T-helper 1 cell treated with Interleukin-12 subunit alpha and Interleukin-12 subunit beta and Interleukin-4 antibody, amounts not matched to agents 30 μg/mL and 1 μg/mL, for 36 hours (primary cell): Measurements from ENCODE around the gene DCAF6.

Source experiments
- H3K27ac Mint-ChIP-seq: one replicate; pipeline ENCODE4 v1.8.0; 2021; ENCODE audit warnings: mild to moderate bottlenecking, mixed read lengths
- H3K27me3 Mint-ChIP-seq: one replicate; pipeline ENCODE4 v1.8.0; 2021; ENCODE audit warnings: low read depth, mixed read lengths
- H3K36me3 Mint-ChIP-seq: one replicate; pipeline ENCODE4 v1.8.0; 2021; ENCODE audit warnings: low read depth, mixed read lengths
- H3K4me1 Mint-ChIP-seq: one replicate; pipeline ENCODE4 v1.8.0; 2021; ENCODE audit warnings: low read depth, mixed read lengths
- H3K4me3 Mint-ChIP-seq: one replicate; pipeline ENCODE4 v1.8.0; 2021; ENCODE audit warnings: mild to moderate bottlenecking, moderate library complexity, mixed read lengths
- H3K9me3 Mint-ChIP-seq: one replicate; pipeline ENCODE4 v1.8.0; 2021; ENCODE audit warnings: mixed read lengths

Gene DCAF6

GRCh38 chr1:167933788-167934187, 2.7 kb upstream of the DCAF6 start:
- Mint-ChIP-seq H3K27ac (no peak overlapping the region), H3K27me3 (no peaks in the 10 kb centered on the region), H3K4me3 (no peak overlapping the region), H3K9me3 (no peaks in the 10 kb centered on the region), H3K36me3 (peaks cover 4% of the 10 kb centered on the region), H3K4me1 (peaks cover 27% of the 10 kb centered on the region)

GRCh38 chr1:167934426-167935215, 1.9 kb upstream of the DCAF6 start:
- peaks cover 4% of the 10 kb centered on the region for H3K36me3 Mint-ChIP-seq

GRCh38 chr1:167935216-167936067, 1.0 kb upstream of the DCAF6 start:
- Mint-ChIP-seq H3K36me3 (peaks cover 4% of the 10 kb centered on the region), H3K4me1 (peaks cover 27% of the 10 kb centered on the region)

More at GRCh38 chr1:167934426-167935215, 1.9 kb upstream of the DCAF6 start:
- peak overlapping the region; percentile 98 for H3K27ac Mint-ChIP-seq
- H3K27me3 Mint-ChIP-seq: no peaks in the 10 kb centered on the region
- H3K9me3 Mint-ChIP-seq: no peaks in the 10 kb centered on the region
- peaks cover 27% of the 10 kb centered on the region for H3K4me1 Mint-ChIP-seq
- H3K4me3 Mint-ChIP-seq: peak overlapping the region; percentile 96

GRCh38 chr1:167936930-167937708, 636 bp downstream of the DCAF6 start, which contains the start of gene MPC2:
TSS of gene MPC2 (minus strand) at chr1:167937072. CDS start at chr1:167935841, 1,231 bp downstream.
- Mint-ChIP-seq H3K9me3 (no peaks in the 10 kb centered on the region), H3K4me1 (peaks cover 26% of the 10 kb centered on the region), H3K36me3 (peaks cover 7% of the 10 kb centered on the region), H3K27me3 (no peaks in the 10 kb centered on the region), H3K4me3 (peak within 1 kb of the TSS; percentile 96), H3K27ac (peak within 1 kb of the TSS; percentile 98)

More at GRCh38 chr1:167935216-167936067, 1.0 kb upstream of the DCAF6 start:
- H3K27me3 Mint-ChIP-seq: no peaks in the 10 kb centered on the region
- peak overlapping the region; percentile 98 for H3K27ac Mint-ChIP-seq
- peak overlapping the region; percentile 96 for H3K4me3 Mint-ChIP-seq
- H3K9me3 Mint-ChIP-seq: no peaks in the 10 kb centered on the region

- Mint-ChIP-seq H3K36me3 (peaks cover 7% of the 10 kb centered on the region), H3K27me3 (no peaks in the 10 kb centered on the region), H3K4me1 (peaks cover 24% of the 10 kb centered on the region), H3K27ac (peak overlapping the region; percentile 94), H3K9me3 (no peaks in the 10 kb centered on the region), H3K4me3 (peak overlapping the region; percentile 96)
These were observed 1.2 kb downstream of the DCAF6 start for GRCh38 chr1:167937709-167938010.

GRCh38 chr1:167938080-167938636, 1.7 kb downstream of the DCAF6 start:
- H3K4me1 Mint-ChIP-seq: peaks cover 22% of the 10 kb centered on the region
- H3K9me3 Mint-ChIP-seq: no peaks in the 10 kb centered on the region

GRCh38 chr1:167940264-167940663, 3.8 kb downstream of the DCAF6 start:
- no peak overlapping the region for H3K27ac Mint-ChIP-seq
- H3K36me3 Mint-ChIP-seq: peaks cover 10% of the 10 kb centered on the region
- peaks cover 4% of the 10 kb centered on the region for H3K9me3 Mint-ChIP-seq
- H3K4me1 Mint-ChIP-seq: peaks cover 6% of the 10 kb centered on the region
- no peak overlapping the region for H3K4me3 Mint-ChIP-seq
- H3K27me3 Mint-ChIP-seq: no peaks in the 10 kb centered on the region

More at GRCh38 chr1:167938080-167938636, 1.7 kb downstream of the DCAF6 start:
- Mint-ChIP-seq H3K27me3 (no peaks in the 10 kb centered on the region), H3K4me3 (peak overlapping the region; percentile 96), H3K27ac (peak overlapping the region; percentile 55), H3K36me3 (peaks cover 7% of the 10 kb centered on the region)

GRCh38 chr1:167943541-167943940, 7.1 kb downstream of the DCAF6 start:
- Mint-ChIP-seq H3K9me3 (peaks cover 4% of the 10 kb centered on the region), H3K27ac (no peak overlapping the region), H3K4me3 (no peak overlapping the region), H3K36me3 (peaks cover 15% of the 10 kb centered on the region), H3K27me3 (no peaks in the 10 kb centered on the region), H3K4me1 (peaks cover 13% of the 10 kb centered on the region)

- Mint-ChIP-seq H3K27ac (no peak overlapping the region), H3K4me3 (no peak overlapping the region), H3K9me3 (peaks cover 4% of the 10 kb centered on the region), H3K4me1 (peaks cover 16% of the 10 kb centered on the region), H3K27me3 (no peaks in the 10 kb centered on the region), H3K36me3 (peaks cover 24% of the 10 kb centered on the region)
These were observed 11.2 kb downstream of the DCAF6 start for GRCh38 chr1:167947733-167948132.

- H3K27ac Mint-ChIP-seq: no peak overlapping the region
- H3K27me3 Mint-ChIP-seq: no peaks in the 10 kb centered on the region
- no peak overlapping the region for H3K4me3 Mint-ChIP-seq
- peaks cover 24% of the 10 kb centered on the region for H3K36me3 Mint-ChIP-seq
- H3K9me3 Mint-ChIP-seq: no peaks in the 10 kb centered on the region
- H3K4me1 Mint-ChIP-seq: peaks cover 16% of the 10 kb centered on the region
These were observed 13.3 kb downstream of the DCAF6 start for GRCh38 chr1:167949785-167950184.

GRCh38 chr1:167950569-167950968, 14.1 kb downstream of the DCAF6 start:
- Mint-ChIP-seq H3K4me3 (no peak overlapping the region), H3K27ac (no peak overlapping the region), H3K4me1 (peaks cover 18% of the 10 kb centered on the region), H3K27me3 (no peaks in the 10 kb centered on the region), H3K36me3 (peaks cover 27% of the 10 kb centered on the region), H3K9me3 (no peaks in the 10 kb centered on the region)

- Mint-ChIP-seq H3K4me3 (no peak overlapping the region), H3K27me3 (no peaks in the 10 kb centered on the region), H3K27ac (no peak overlapping the region), H3K36me3 (peaks cover 22% of the 10 kb centered on the region), H3K4me1 (peaks cover 5% of the 10 kb centered on the region), H3K9me3 (no peaks in the 10 kb centered on the region)
These were observed 19.4 kb downstream of the DCAF6 start for GRCh38 chr1:167955915-167956314.

GRCh38 chr1:167957710-167958109, 21.2 kb downstream of the DCAF6 start:
- Mint-ChIP-seq H3K27ac (no peak overlapping the region), H3K9me3 (no peaks in the 10 kb centered on the region), H3K4me1 (peaks cover 2% of the 10 kb centered on the region), H3K4me3 (no peak overlapping the region), H3K27me3 (no peaks in the 10 kb centered on the region), H3K36me3 (peaks cover 15% of the 10 kb centered on the region)

- H3K4me3 Mint-ChIP-seq: no peak overlapping the region
- peaks cover 6% of the 10 kb centered on the region for H3K36me3 Mint-ChIP-seq
- no peaks in the 10 kb centered on the region for H3K27me3 Mint-ChIP-seq
- no peak overlapping the region for H3K27ac Mint-ChIP-seq
- H3K9me3 Mint-ChIP-seq: no peaks in the 10 kb centered on the region
- H3K4me1 Mint-ChIP-seq: no peaks in the 10 kb centered on the region
These were observed 28.2 kb downstream of the DCAF6 start for GRCh38 chr1:167964646-167965045.
